Liver (tissue), 9 donors: ENCODE results near the gene KLK1. TPM values are rescaled to one million over a fixed set of nuclear protein-coding genes. Genes with fewer than 3 reads are reported as not detected.

Experiments used
- DNase-seq: peaks from one replicate; pipeline ENCODE4 v3.0.0-alpha.2; 2017; ENCODE audit warnings: low spot score
- H3K27ac ChIP-seq, 2 donors: one replicate each; pipeline ENCODE4 v1.7.0; 2013; ENCODE audit warnings: inconsistent platforms in 2 of 2, low read length in 2 of 2, control low read depth in 1 of 2, low read depth in 1 of 2, mild to moderate bottlenecking in 1 of 2
- H3K27me3 ChIP-seq, 4 donors: one replicate each; pipeline versions ENCODE4 v1.6.1 to v1.7.0; 2013; ENCODE audit warnings: low read length in 3 of 4, inconsistent platforms in 1 of 4, mild to moderate bottlenecking in 1 of 4, moderate library complexity in 1 of 4; ENCODE audit not compliant: control insufficient read depth in 4 of 4, insufficient read depth in 4 of 4
- H3K36me3 ChIP-seq, 4 donors: one replicate each; pipeline versions ENCODE4 v1.6.1 to v1.7.0; 2013; ENCODE audit warnings: low read length in 3 of 4, mild to moderate bottlenecking in 3 of 4, low read depth in 1 of 4, moderate library complexity in 1 of 4; ENCODE audit not compliant: control insufficient read depth in 4 of 4, insufficient read depth in 3 of 4
- H3K4me1 ChIP-seq, 4 donors: one replicate each; pipeline versions ENCODE4 v1.6.1 to v1.7.0; 2013; ENCODE audit warnings: low read length in 3 of 4, mild to moderate bottlenecking in 3 of 4, moderate library complexity in 1 of 4; ENCODE audit not compliant: control insufficient read depth in 4 of 4, insufficient read depth in 4 of 4
- H3K4me3 ChIP-seq, 3 donors: one replicate each; pipeline versions ENCODE4 v1.6.1 to v1.7.0; 2013; ENCODE audit warnings: low read length in 3 of 3, control low read depth in 1 of 3, low read depth in 1 of 3, mild to moderate bottlenecking in 1 of 3
- H3K9ac ChIP-seq, 2 donors: one replicate each; pipeline ENCODE4 v1.7.0; 2013; ENCODE audit warnings: low read length in 2 of 2, mild to moderate bottlenecking in 2 of 2, moderate library complexity in 2 of 2, control low read depth in 1 of 2, low read depth in 1 of 2
- H3K9me3 ChIP-seq, 4 donors: one replicate each; pipeline versions ENCODE4 v1.6.1 to v1.7.0; 2013; ENCODE audit warnings: low read length in 3 of 4; ENCODE audit not compliant: control insufficient read depth in 4 of 4
- EGR1 ChIP-seq, 2 donors: IDR thresholded peaks; 2 replicates each; pipeline ENCODE4 v1.6.1; 2016 to 2018; ENCODE audit warnings: antibody characterized with exemption in 2 of 2, low read depth in 2 of 2
- FOXA1 ChIP-seq: IDR thresholded peaks from 2 replicates; pipeline ENCODE4 v1.6.1; 2016; ENCODE audit warnings: antibody characterized with exemption
- FOXA2 ChIP-seq: IDR thresholded peaks from 2 replicates; pipeline ENCODE4 v1.6.1; 2016; ENCODE audit warnings: antibody characterized with exemption
- GABPA ChIP-seq, 2 donors: IDR thresholded peaks in 1 of 2; conservative IDR thresholded peaks in 1 of 2; 2 replicates each; pipeline ENCODE4 v1.6.1; 2016; ENCODE audit warnings: antibody characterized with exemption in 2 of 2, mild to moderate bottlenecking in 1 of 2, moderate library complexity in 1 of 2
- HNF4A ChIP-seq, 2 donors: conservative IDR thresholded peaks; 2 replicates each; pipeline ENCODE4 v1.6.1; 2016; ENCODE audit warnings: antibody characterized with exemption in 2 of 2, mild to moderate bottlenecking in 2 of 2
- JUND ChIP-seq, 2 donors: IDR thresholded peaks; 2 replicates each; pipeline ENCODE4 v1.6.1; 2016; ENCODE audit warnings: antibody characterized with exemption in 2 of 2
- NR2F2 ChIP-seq: IDR thresholded peaks from 2 replicates; pipeline ENCODE4 v1.6.1; 2016; ENCODE audit warnings: antibody characterized with exemption
- RAD21 ChIP-seq, 2 donors: IDR thresholded peaks; 2 replicates each; pipeline ENCODE4 v1.6.1; 2016; ENCODE audit warnings: antibody characterized with exemption in 2 of 2, mild to moderate bottlenecking in 2 of 2
- RXRA ChIP-seq, 2 donors: IDR thresholded peaks; 2 replicates each; pipeline ENCODE4 v1.6.1; 2017 to 2018; ENCODE audit warnings: antibody characterized with exemption in 2 of 2, mild to moderate bottlenecking in 1 of 2
- TAF1 ChIP-seq: conservative IDR thresholded peaks from 2 replicates; pipeline ENCODE4 v1.6.1; 2016; ENCODE audit warnings: antibody characterized with exemption, mild to moderate bottlenecking
- WGBS: extraction: QIAGEN DNeasy Blood & Tissue Kit; methylation state at CpG from one replicate; pipeline ENCODE4 v1.1.7; 2013; 5-methylcytosine and 5-hydroxymethylcytosine counted together
- polyA plus RNA-seq, 2 donors: library from polyadenylated mRNA; stranded (reverse) in 1 of 2; unstranded in 1 of 2; fragments of 200-250 nt in 1 of 2; fragments of >200 nt in 1 of 2; fragmentation: Nextera tagmentation in 1 of 2; extraction: Ambion mirVana in 1 of 2; gene quantifications; one replicate each; pipeline versions ENCODE4 v1.2.1 to v1.2.3, GENCODE V29; 2013 to 2015
- total RNA-seq, 2 donors: library from RNA; depleted of rRNA; stranded (reverse); fragments of >200 nt; gene quantifications; one replicate each; pipeline ENCODE4 v1.2.3, GENCODE V29; 2014
- TF ChIP-seq, protein P1 (sequence below): fragments of 150-350 bp; IDR thresholded peaks from 2 replicates; pipeline ENCODE4 v1.5.1; 2017; ENCODE audit warnings: improper control_type of control experiment, low read depth, low read length; ENCODE audit not compliant: missing input control
- TF ChIP-seq, protein P2 (sequence below): IDR thresholded peaks from 2 replicates; pipeline ENCODE4 v1.6.1; 2016; ENCODE audit warnings: antibody characterized with exemption
- TF ChIP-seq, protein P3 (sequence below): IDR thresholded peaks from 2 replicates; pipeline ENCODE4 v1.6.1; 2016; ENCODE audit warnings: antibody characterized with exemption, mild to moderate bottlenecking
- TF ChIP-seq, protein P4 (sequence below): IDR thresholded peaks from 2 replicates; pipeline ENCODE4 v1.6.1; 2016; ENCODE audit warnings: antibody characterized with exemption
- donor health status: healthy.
- donor health status: healthy.
- donor health status: healthy.
- donor health status: healthy.
- donor health status: healthy.

KLK1 gene
- total and polyA plus RNA-seq, 4 donors: not detected

DNA sequence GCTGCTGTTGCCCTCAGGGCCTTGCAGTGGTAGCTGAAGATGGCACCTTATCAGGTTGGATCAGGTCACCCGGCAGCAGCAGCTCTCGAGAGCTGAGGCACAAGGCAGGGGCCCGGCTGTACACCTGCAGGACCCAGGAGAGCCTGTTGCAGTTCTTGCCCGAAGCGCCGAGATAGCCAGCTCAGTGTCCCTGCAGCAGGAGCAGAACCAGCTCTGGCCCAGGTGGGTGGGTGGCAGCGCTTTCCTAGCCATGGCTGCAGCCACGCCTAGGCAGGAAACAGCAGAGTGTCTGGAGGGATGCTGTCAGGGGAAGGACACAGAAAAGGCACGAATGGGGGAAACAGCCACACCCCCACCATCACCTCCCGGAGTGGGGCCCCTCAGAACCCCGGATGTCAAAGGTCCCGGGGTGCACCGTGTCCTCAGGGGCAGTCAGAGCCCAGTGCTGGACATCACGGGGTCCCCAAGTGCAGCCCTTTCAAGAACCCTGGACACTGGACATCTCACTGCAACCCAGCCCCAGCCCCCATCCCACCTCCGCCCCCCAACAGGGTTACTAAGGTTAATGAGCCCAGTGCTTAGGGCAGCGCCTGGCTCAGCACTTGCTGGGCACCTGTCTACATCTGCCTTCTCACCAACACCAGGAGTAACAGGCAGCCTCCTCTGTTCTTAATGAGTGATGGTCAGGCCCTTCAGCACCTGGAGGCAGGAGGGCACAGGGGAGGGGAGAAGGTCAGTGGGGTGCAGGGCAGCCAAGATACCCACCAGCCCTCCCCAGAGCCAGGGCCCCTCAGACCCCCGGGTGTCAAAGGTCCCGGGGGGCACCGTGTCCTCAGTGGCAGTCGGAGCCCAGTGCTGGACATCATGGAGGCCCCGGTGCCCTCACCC is 24.7 kb downstream of the KLK1 start:
- Histone ChIP-seq H3K27me3 (no peaks in the 10 kb centered on the region), H3K36me3 (peaks cover 6 to 39% (median 9%) of the 10 kb centered on the region in 4 donors), H3K9me3 (no peaks in the 10 kb centered on the region), H3K4me3 (no peak overlapping the region), H3K27ac (no peak overlapping the region), H3K4me1 (peaks cover 1 to 19% (median 14%) of the 10 kb centered on the region in 4 donors), H3K9ac (no peak overlapping the region)
- TF ChIP-seq EGR1 (IDR thresholded peaks at IDR 0.05; ENCODE audit: low read depth in 2 of 2) (no peak), JUND (IDR thresholded peaks at IDR 0.05) (no peak)
- DNase-seq: no peak
- WGBS: 93% methylated on average over 21 of the region's 21 CpGs

DNA sequence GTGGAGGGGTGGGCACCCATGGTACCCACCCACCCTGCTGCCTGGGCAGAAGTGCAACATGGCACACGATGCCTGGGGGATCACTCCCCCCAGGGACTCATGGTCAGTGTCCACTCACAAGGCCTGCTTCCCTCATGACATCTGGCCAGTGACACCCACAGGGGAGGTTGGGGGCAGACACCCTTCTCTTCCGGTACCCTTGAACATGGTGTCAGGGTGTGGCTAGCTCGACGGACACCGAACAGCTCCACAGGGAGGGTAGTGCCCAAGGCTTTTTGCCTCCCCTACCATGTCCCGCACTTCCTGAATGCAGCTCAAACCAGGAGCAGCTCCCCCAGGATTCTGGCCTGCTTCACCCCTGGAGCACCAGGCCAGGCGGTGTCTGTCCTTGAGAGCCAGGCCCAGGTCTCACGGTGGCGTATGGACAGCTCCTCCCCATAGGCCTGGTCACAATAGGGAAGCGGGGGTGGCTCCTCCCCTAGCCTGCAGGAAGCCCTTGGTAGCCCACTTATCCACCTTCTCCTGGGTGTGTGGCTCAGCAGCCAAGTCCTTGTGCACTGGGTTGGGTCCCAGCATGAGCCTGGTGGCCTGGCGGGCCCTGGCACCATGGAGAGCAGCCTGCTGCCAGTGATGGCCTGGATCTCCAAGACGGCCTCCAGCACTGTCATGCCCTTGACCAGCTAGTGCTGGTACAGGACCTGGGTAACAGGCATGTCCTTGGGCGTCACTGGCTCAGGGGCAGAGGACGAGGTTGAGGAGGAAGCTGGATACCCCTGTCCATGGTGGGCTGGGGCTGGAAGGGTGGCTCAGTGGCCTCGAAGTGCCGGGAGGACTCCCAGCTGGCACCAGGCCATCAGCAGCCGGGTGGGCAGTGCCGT is 25.6 kb downstream of the KLK1 start:
- no peak overlapping the region for H3K9ac ChIP-seq
- DNase-seq: no peak
- H3K4me3 ChIP-seq: no peak overlapping the region
- 91% methylated on average over 18 of the region's 18 CpGs for WGBS
- peaks cover 0 to 10% (median 5%) of the 10 kb centered on the region in 4 donors for H3K4me1 ChIP-seq
- no peaks in the 10 kb centered on the region for H3K9me3 ChIP-seq
- H3K36me3 ChIP-seq: peaks cover 6 to 39% (median 9%) of the 10 kb centered on the region in 4 donors
- H3K27ac ChIP-seq: no peak overlapping the region
- TF ChIP-seq, protein P1, sequence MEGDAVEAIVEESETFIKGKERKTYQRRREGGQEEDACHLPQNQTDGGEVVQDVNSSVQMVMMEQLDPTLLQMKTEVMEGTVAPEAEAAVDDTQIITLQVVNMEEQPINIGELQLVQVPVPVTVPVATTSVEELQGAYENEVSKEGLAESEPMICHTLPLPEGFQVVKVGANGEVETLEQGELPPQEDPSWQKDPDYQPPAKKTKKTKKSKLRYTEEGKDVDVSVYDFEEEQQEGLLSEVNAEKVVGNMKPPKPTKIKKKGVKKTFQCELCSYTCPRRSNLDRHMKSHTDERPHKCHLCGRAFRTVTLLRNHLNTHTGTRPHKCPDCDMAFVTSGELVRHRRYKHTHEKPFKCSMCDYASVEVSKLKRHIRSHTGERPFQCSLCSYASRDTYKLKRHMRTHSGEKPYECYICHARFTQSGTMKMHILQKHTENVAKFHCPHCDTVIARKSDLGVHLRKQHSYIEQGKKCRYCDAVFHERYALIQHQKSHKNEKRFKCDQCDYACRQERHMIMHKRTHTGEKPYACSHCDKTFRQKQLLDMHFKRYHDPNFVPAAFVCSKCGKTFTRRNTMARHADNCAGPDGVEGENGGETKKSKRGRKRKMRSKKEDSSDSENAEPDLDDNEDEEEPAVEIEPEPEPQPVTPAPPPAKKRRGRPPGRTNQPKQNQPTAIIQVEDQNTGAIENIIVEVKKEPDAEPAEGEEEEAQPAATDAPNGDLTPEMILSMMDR: no peak
- no peak for TF ChIP-seq FOXA2
- TF ChIP-seq FOXA1: no peak
- TF ChIP-seq, protein P2, sequence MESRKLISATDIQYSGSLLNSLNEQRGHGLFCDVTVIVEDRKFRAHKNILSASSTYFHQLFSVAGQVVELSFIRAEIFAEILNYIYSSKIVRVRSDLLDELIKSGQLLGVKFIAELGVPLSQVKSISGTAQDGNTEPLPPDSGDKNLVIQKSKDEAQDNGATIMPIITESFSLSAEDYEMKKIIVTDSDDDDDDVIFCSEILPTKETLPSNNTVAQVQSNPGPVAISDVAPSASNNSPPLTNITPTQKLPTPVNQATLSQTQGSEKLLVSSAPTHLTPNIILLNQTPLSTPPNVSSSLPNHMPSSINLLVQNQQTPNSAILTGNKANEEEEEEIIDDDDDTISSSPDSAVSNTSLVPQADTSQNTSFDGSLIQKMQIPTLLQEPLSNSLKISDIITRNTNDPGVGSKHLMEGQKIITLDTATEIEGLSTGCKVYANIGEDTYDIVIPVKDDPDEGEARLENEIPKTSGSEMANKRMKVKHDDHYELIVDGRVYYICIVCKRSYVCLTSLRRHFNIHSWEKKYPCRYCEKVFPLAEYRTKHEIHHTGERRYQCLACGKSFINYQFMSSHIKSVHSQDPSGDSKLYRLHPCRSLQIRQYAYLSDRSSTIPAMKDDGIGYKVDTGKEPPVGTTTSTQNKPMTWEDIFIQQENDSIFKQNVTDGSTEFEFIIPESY: no peak
- TF ChIP-seq JUND (IDR thresholded peaks at IDR 0.05): no peak
- TF ChIP-seq RAD21 (IDR thresholded peaks at IDR 0.05): no peak
- TF ChIP-seq, protein P3, sequence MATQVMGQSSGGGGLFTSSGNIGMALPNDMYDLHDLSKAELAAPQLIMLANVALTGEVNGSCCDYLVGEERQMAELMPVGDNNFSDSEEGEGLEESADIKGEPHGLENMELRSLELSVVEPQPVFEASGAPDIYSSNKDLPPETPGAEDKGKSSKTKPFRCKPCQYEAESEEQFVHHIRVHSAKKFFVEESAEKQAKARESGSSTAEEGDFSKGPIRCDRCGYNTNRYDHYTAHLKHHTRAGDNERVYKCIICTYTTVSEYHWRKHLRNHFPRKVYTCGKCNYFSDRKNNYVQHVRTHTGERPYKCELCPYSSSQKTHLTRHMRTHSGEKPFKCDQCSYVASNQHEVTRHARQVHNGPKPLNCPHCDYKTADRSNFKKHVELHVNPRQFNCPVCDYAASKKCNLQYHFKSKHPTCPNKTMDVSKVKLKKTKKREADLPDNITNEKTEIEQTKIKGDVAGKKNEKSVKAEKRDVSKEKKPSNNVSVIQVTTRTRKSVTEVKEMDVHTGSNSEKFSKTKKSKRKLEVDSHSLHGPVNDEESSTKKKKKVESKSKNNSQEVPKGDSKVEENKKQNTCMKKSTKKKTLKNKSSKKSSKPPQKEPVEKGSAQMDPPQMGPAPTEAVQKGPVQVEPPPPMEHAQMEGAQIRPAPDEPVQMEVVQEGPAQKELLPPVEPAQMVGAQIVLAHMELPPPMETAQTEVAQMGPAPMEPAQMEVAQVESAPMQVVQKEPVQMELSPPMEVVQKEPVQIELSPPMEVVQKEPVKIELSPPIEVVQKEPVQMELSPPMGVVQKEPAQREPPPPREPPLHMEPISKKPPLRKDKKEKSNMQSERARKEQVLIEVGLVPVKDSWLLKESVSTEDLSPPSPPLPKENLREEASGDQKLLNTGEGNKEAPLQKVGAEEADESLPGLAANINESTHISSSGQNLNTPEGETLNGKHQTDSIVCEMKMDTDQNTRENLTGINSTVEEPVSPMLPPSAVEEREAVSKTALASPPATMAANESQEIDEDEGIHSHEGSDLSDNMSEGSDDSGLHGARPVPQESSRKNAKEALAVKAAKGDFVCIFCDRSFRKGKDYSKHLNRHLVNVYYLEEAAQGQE: no peak
- no peak for TF ChIP-seq NR2F2
- TF ChIP-seq GABPA (IDR thresholded peaks at IDR 0.05 in 1 of 2, conservative IDR thresholded peaks at IDR 0.05 in 1 of 2): no peak
- TF ChIP-seq RXRA (IDR thresholded peaks at IDR 0.05): no peak
- no peak for TF ChIP-seq TAF1
- no peak for TF ChIP-seq HNF4A (conservative IDR thresholded peaks at IDR 0.05)
- TF ChIP-seq EGR1 (IDR thresholded peaks at IDR 0.05; ENCODE audit: low read depth in 2 of 2): no peak
- TF ChIP-seq, protein P4, sequence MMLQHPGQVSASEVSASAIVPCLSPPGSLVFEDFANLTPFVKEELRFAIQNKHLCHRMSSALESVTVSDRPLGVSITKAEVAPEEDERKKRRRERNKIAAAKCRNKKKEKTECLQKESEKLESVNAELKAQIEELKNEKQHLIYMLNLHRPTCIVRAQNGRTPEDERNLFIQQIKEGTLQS: no peak
- H3K27me3 ChIP-seq: no peaks in the 10 kb centered on the region
